OCI-M2 (cell line): ENCODE results near the gene PLEKHF1.
A peak's percentile ranks its signal among the peaks of the same experiment; 100 is the strongest.
"Not testable (repeated sequence)": the region's sequence is repeated elsewhere in the genome, so short reads cannot be mapped to it uniquely, and the experiment has no call there.

Experiments used
- DNase-seq: peaks from one replicate; lab custom pipeline; 2025; ENCODE audit not compliant: unreplicated experiment; lab: John Stamatoyannopoulos, UW

PLEKHF1 gene

GRCh38 chr19:29697523-29698261 lies 32.4 kb downstream of the PLEKHF1 start:
- DNase-seq, result no peak

DNA sequence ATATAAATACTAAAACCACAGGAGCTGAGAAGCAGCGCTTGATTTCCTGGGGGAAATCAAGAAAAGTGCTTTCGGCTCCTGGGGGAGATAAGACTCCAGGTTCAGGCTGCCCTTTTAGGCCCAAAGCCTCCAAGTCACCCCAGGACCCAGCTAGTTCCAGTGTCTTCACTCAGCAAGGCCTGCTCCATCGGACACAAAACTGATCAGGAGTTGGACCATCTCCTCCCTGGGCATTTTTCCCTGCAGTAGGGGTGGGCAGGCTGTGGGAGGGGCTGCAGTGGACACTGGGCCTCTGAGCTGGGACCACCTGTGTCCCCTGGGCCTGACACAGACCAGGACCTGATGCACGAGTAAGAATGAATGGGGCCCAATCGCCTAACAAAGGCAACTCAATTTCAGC lies 34.6 kb downstream of the PLEKHF1 start:
- no peak for DNase-seq

DNA sequence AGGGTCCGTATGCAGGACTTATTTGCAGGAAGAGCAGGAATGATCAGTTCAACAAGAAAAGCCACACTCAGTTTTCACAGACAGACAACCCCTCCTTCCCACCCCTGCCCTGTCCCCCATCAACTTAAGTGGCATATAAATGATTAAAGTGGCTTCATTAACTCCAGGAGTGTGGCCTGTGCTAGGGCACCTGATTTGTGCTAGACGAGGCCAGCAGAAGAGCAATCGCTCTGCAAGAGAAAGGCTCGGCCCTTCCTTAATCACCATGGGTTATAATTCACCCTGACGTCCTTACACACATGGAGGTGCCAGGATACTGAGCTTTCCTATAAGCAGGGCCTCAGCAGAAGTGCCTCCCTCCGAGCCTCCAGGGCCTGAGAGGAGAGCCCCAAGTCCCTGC lies 35.2 kb downstream of the PLEKHF1 start:
- no peak for DNase-seq

DNA sequence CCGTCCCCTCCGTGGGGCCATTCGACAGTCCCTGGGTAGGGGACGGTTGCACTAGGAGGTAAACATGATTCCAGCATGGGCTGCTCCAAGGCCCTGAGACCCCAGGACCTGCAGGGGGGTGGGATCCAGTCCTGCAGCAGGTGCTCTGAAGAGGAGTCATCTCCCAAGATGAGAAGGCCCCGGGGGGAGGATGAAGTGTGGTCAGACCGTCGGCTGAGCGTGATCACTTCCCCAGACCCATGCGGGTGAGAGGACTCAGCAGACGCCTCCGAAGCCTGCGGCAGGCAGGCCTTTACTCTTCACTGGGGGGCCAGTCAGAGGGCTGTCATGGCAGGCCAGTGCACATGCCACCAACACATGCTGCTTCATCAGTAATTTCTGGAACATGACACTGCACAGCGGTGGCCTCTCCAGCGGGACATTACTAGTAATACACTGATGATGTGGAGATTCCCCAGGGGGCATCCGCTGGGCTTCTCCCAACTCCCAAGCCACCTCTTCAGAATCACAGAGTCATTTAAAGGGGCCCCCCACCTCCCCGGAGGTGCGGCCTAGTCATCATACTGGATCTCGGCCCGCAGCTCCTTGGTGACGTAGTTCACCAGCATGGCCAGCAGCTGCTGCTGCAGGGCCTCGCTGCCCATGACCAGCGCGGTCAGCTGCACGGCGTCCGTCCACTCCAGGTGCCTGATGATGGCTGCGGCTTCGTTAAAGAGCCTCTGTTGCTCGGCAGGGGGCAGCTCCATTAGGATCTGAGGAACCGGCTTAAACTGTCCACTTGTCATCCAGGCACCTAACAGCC lies 37.1 kb downstream of the PLEKHF1 start:
- no peak for DNase-seq

GRCh38 chr19:29702963-29703320 lies 37.7 kb downstream of the PLEKHF1 start:
- DNase-seq, result no peak

DNA sequence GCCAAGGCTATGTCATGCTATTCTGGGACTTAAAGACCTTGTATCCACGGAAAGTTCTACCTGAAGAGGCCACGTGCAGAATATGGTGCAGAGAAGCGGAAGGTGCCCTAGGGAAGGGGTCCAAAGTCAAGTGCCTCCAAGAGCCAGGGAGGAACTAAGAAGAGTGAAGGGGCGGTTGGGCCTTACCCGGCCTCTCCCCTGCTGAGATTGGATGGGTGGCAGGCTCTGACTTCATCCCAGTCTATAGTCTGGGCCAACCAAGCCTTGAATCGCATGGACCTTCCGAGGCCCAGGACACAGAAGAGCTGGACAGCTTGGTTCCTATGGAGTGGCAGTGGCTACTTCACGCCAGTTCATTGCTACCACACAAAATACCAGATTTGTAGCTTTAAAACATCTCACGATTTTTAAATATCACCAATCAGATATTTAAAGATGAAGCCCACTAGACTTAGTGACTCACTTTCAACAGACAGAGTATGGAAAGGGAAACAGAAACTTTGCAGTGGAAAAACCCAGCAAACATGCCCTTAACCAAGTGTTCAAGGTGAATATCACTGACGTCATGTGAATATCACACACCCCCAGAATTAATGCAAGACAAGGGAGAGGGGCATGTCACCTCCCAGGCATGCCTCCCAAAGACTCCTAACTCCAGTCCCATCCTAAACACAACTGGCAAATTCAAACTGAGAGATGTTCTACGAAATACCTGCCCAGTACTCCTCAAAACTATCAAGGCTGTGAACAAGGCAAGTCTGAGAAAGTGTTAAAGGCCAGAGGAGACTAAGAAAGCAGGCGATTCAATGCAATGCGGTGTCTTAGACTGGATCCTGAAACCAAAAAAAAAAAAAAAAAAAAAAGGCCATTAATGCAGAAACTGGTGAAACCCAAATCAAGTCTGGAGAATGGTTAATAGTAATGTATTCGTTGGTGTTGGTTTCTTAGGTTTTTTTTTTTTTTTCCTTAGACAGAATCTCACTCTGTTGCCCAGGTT lies 39.6 kb downstream of the PLEKHF1 start:
- no peak for DNase-seq

DNA sequence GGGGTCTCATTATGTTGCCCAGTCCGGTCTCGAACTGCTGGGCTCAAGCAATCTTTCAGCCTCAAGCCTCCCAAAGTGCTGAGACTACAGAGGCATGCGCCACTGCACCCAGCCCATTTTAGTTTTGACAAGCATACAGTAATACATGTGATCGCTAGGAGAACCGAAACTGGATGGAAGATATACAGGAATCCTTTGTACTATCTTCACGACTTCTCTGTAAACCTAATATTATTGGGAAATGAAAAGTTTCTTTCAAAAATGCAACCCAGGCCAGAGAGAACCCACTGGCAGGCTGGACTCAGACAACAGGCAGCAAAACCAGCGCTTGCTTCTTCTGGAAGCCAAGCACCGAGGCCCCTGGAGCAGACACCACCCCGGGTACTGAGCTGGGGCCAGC lies 40.4 kb downstream of the PLEKHF1 start:
- DNase-seq, result no peak

DNA sequence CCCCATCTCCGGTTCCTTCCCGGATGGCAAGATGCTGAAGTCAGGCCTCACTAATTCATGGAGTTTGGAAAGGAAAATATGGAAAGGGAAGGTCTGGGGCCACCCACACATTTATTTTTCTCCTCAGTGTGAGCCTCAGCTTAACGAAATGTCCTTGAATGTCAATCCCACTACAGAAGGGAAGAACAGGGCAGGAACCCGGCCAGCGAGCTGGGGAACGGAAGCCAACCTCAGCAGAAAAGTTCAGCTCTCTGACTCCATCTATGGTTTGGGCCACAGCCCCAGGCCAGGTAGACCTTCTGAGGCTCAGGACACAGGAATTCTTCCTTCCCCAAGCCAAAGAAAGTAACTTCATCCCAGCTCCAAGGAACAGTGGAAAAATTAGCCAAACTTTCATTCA lies 41.4 kb downstream of the PLEKHF1 start:
- DNase-seq, result no peak

- no peak for DNase-seq
Observed at GRCh38 chr19:29708554-29709439, 43.5 kb downstream of the PLEKHF1 start.

- DNase-seq, result not testable (repeated sequence)
Observed at GRCh38 chr19:29709440-29709798, 44.2 kb downstream of the PLEKHF1 start.

DNA sequence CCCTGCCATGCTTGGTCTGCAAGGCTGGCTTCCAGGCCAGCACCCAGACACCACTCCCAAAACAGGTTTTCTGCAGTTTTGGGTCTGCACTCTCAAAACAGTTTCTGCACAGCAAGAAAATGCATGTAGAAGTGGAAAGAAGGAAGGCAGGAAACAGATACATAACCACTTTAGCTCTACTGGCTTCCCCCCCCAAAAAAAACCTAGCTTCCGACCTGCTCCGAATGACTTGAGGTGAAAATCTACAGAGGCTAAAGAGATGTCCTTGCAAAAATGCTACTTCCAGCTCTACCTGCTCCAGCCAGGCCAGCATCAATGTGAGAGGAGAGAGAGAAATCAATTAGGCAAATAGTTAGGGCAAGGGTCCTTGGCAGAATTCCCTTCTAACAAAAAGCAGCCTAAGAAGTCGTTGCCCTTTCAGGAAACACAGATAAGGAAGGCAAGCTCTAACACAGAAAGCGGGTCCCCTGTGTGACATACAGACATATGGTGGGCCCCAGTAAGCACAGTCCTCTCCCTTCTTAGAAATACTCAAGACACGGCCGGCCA lies 46.4 kb downstream of the PLEKHF1 start:
- DNase-seq, result no peak

DNA sequence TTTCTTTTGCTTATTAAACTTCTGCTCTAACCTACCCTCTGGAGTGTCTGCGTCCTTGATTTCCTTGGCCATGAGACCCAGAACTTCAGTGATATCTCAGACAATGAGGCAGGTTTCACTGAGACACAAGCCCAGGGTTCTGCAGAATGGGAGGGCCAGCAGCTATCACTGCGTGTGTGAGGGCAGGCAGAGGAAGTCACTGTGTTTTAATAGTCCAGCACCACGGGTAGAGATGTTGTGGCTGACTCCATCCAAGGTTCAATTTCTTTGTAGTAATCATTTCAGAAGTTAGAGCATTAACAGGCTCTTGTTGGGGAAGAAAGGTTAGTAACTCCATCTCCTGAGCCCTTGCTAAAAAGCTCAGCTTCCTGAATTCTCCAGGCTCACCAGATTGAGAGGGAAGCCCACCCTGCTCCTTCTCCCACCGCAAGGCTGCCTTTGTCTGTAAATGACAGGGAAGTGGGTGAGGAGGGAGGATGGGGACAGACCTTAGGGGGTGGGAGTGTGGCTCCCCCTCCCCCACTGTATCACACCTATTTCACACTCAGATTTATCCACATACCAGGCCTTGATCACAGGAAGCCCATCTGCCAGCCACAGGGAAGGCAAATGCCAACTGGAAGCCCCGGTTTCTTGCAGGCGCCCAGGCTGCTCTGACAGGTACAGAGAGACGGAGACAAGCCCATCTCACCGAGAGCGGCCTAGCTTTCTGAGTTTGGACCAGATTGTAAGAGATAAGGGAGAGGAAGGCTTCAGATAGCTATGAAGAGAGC lies 47.7 kb downstream of the PLEKHF1 start:
- DNase-seq, result no peak

- DNase-seq, result no peak
Observed at GRCh38 chr19:29714371-29714952, 49.2 kb downstream of the PLEKHF1 start.

GRCh38 chr19:29714953-29715700 lies 49.9 kb downstream of the PLEKHF1 start, which contains the start of gene C19orf12:
TSS of gene C19orf12 (minus strand) at chr19:29715261. CDS start at chr19:29708413, 6,848 bp downstream.
- DNase-seq, result peak; percentile 92

DNA sequence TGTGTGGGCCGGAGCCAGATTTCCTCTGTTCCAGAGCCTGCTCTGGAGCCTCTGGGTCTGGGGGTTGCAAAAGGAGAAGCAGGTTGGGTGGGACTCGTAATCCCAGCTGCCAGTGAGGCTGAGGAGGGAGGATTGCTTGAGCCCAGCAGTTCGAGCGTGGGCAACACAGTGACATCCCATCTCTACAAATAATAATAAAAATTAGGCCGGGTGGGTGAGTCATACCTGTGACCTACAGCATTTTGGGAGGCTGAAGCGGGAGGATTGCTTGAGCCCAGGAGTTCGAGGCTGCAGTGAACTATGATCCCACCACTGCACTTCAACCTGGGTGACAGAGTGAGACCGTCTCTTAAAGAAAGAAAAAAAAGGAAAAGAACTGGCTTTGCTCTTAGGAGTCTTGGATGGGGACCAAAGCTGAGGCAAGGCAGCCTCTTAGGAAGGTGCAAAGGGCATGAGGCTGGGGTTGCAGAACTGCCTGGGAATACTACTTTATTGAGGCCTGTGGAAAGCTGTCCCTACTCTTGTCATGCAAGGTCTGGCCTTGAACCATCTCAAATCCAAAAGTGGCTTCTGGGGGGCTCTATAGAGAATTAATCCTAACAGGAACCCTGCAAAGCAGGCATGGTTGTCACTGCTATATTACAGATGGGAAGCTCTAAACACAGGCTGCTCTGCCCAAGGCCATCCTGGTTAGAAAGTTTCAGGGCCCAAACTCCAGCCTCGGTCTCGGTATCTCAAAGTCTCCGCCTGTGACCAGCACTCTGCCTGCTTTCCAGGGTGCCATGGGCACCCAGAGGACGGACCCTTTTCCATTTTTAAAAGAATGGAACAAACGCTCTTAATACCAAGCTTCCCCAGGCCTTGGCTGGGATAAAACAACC lies 50.7 kb downstream of the PLEKHF1 start:
- DNase-seq, result peak; percentile 86

- no peak for DNase-seq
Observed at GRCh38 chr19:29717051-29717450, 51.8 kb downstream of the PLEKHF1 start.

DNA sequence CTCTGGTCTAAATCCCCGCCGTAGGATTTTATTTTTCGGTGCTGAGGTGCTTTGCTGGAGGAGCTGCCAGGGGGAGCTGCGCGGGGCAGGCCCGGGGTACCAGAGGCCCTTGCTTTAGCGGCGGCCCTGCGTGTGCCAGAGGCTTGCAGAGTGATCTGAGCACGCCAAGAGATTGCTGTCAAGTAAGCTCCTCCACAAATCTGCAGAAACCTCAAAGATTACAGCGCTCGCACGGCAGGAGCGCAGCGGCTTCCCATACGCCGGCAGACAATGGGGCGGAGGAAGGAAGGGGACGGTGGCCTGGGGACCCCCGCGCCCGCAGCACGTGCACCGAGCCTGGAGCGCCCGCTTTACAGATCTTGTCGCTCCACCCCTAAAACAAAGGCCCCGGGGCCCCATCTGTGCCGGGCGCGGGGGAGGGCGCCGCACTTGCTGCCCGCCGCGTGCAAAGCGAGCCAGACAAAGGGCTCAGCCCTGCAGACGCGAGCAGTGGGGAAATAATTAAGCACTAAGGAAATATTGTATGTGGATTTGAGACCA lies 58.9 kb downstream of the PLEKHF1 start:
- DNase-seq, result no peak
